Measurements from ENCODE around the gene GRIN2A.

The GRIN2A gene

DNA sequence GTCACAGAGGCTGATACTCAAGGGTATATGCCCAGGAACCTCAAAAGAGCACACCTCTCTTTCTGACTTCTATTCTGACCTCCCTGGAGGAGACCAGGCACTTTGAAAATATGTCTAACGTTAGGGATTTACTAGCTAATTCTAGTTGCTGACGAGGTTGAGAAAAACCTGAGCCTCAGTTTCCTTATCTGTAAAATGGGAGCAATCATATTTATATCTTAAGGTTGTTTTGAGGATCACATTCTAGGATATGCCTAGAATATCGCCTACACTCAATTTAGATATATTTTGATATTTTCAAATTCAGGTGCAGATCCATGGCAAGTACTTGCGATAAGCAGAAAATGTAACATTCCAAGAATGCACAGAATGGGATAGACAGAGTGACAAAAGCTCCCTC lies 425.8 kb downstream of the GRIN2A start:
- no peaks in the 10 kb centered on the region for H3K4me1 ChIP-seq (ENCODE audit: control insufficient read depth, insufficient read depth, low read length)
- H3K4me3 ChIP-seq (ENCODE audit: low read length in 2 of 2), result no peak overlapping the region
- H3K27me3 ChIP-seq (ENCODE audit: control insufficient read depth in 1 of 2, insufficient read depth in 2 of 2, low read length in 2 of 2), result no peaks in the 10 kb centered on the region
- no peaks in the 10 kb centered on the region for H3K9me3 ChIP-seq (ENCODE audit: control insufficient read depth in 2 of 2, low read length in 2 of 2)
- no peak overlapping the region for H3K9ac ChIP-seq (ENCODE audit: low read length in 2 of 2)
- no peaks in the 10 kb centered on the region for H3K36me3 ChIP-seq (ENCODE audit: control insufficient read depth in 2 of 2, insufficient read depth in 2 of 2, low read length in 2 of 2)
- H3K27ac ChIP-seq (ENCODE audit: low read length), result no peak overlapping the region

DNA sequence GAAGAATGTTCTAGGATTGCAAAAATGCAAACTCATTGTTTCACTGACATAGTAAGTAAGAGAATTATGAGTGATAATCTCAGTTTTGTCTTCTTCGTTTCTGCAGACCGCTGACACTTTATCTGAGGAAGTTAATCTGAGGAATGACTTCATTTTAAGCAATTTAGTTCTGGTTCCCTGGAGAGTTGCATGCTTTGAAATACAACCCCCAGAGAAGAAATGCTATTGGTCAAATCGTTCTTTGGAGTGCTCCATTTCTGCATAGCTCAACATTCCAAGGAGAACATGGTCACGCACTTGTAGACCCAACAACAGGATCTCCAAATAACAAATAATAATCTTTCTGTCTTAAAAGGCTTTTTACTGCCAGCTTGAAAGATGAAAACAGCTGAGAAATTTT lies 427.1 kb downstream of the GRIN2A start:
- Histone ChIP-seq H3K27ac (ENCODE audit: low read length) (no peak overlapping the region), H3K36me3 (ENCODE audit: control insufficient read depth in 2 of 2, insufficient read depth in 2 of 2, low read length in 2 of 2) (no peaks in the 10 kb centered on the region), H3K4me3 (ENCODE audit: low read length in 2 of 2) (no peak overlapping the region), H3K4me1 (ENCODE audit: control insufficient read depth, insufficient read depth, low read length) (no peaks in the 10 kb centered on the region), H3K27me3 (ENCODE audit: control insufficient read depth in 1 of 2, insufficient read depth in 2 of 2, low read length in 2 of 2) (no peaks in the 10 kb centered on the region), H3K9me3 (ENCODE audit: control insufficient read depth in 2 of 2, low read length in 2 of 2) (no peaks in the 10 kb centered on the region), H3K9ac (ENCODE audit: low read length in 2 of 2) (no peak overlapping the region)

DNA sequence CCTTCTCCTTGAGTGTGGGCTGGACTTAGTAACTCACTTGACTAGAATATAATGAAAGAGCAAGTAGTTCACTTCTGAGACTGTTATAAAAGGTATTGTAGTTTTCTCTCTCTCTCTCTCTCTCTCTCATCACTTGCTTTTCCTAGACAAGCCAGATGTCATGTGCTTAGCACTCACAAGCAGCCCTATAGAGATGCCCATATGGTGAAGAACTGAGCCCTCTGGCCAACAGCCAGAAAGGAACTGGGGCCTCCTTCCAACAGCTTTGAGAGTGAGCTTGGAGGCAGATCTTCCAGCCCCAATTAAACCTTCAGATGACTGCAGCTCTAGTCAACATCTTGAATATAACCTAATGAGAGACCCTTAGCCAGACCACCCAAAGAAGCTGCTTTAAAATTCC lies 440.5 kb downstream of the GRIN2A start:
- H3K27ac ChIP-seq (ENCODE audit: low read length), result no peak overlapping the region
- no peaks in the 10 kb centered on the region for H3K27me3 ChIP-seq (ENCODE audit: control insufficient read depth in 1 of 2, insufficient read depth in 2 of 2, low read length in 2 of 2)
- no peaks in the 10 kb centered on the region for H3K4me1 ChIP-seq (ENCODE audit: control insufficient read depth, insufficient read depth, low read length)
- no peaks in the 10 kb centered on the region for H3K36me3 ChIP-seq (ENCODE audit: control insufficient read depth in 2 of 2, insufficient read depth in 2 of 2, low read length in 2 of 2)
- H3K9me3 ChIP-seq (ENCODE audit: control insufficient read depth in 2 of 2, low read length in 2 of 2), result peaks cover 0 to 5% of the 10 kb centered on the region in 2 donors
- H3K9ac ChIP-seq (ENCODE audit: low read length in 2 of 2), result no peak overlapping the region
- H3K4me3 ChIP-seq (ENCODE audit: low read length in 2 of 2), result no peak overlapping the region

DNA sequence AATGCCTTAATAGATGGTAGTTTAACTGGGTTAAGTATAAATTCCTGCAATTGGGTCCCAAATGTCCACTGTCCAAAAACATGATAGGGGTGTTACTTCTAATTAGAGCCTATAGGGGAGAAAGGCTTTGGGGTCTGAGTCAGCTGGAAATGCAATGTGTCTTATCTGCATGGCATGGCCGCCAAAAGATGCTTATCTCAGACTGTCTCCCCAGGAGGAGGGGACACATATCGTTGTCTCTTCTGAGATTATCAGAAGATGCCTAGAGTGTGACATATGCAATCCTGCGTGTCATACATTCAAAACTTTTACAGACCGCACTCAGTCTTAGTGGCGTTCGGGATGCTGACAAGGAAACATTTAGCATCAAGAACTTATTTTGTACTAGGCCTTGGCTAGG lies 442.9 kb downstream of the GRIN2A start:
- Histone ChIP-seq H3K9me3 (ENCODE audit: control insufficient read depth in 2 of 2, low read length in 2 of 2) (peaks cover 0 to 5% of the 10 kb centered on the region in 2 donors), H3K27me3 (ENCODE audit: control insufficient read depth in 1 of 2, insufficient read depth in 2 of 2, low read length in 2 of 2) (no peaks in the 10 kb centered on the region), H3K4me1 (ENCODE audit: control insufficient read depth, insufficient read depth, low read length) (no peaks in the 10 kb centered on the region), H3K27ac (ENCODE audit: low read length) (no peak overlapping the region), H3K9ac (ENCODE audit: low read length in 2 of 2) (no peak overlapping the region), H3K36me3 (ENCODE audit: control insufficient read depth in 2 of 2, insufficient read depth in 2 of 2, low read length in 2 of 2) (no peaks in the 10 kb centered on the region), H3K4me3 (ENCODE audit: low read length in 2 of 2) (no peak overlapping the region)

DNA sequence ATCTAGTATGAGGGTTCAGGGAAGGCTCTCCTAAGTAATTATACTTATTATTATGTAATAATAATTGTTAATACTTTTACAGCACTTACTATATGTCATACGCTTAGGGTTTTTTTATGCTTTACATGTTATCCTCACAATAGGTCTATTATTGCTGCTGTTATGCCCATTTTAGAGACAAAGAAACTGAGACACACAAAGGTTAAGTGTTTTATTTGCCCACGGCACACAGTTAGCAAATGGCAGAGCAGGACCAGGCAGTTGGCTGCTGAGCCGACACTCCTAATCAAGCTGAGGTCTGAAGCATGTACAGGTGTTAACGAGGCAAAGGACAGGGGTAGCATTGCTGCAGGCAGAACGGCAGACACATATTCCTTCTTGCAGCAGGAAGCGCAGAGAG lies 443.5 kb downstream of the GRIN2A start:
- Histone ChIP-seq H3K27ac (ENCODE audit: low read length) (no peak overlapping the region), H3K4me1 (ENCODE audit: control insufficient read depth, insufficient read depth, low read length) (no peaks in the 10 kb centered on the region), H3K9me3 (ENCODE audit: control insufficient read depth in 2 of 2, low read length in 2 of 2) (peaks cover 0 to 5% of the 10 kb centered on the region in 2 donors), H3K4me3 (ENCODE audit: low read length in 2 of 2) (no peak overlapping the region), H3K9ac (ENCODE audit: low read length in 2 of 2) (no peak overlapping the region), H3K36me3 (ENCODE audit: control insufficient read depth in 2 of 2, insufficient read depth in 2 of 2, low read length in 2 of 2) (no peaks in the 10 kb centered on the region), H3K27me3 (ENCODE audit: control insufficient read depth in 1 of 2, insufficient read depth in 2 of 2, low read length in 2 of 2) (no peaks in the 10 kb centered on the region)

DNA sequence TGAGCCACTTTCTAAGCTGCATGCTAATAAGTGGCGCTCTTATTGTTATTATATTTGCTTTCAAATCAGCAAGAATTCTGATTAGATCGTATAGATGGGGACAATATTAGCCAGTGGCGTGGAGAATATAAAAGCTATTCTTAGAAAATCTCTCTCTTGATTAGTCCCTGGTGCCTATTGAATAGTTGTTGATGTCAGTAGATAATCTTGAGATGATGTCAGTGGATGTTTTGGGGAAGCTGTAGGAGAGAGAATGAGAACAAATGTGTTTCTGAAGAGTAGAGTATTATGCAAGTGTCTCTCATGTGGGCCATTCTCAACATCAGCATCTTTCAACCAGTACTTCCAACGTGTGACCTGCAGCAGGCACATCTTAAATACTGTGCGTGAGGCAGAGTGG lies 445.7 kb downstream of the GRIN2A start:
- Histone ChIP-seq H3K4me1 (ENCODE audit: control insufficient read depth, insufficient read depth, low read length) (no peaks in the 10 kb centered on the region), H3K27ac (ENCODE audit: low read length) (no peak overlapping the region), H3K4me3 (ENCODE audit: low read length in 2 of 2) (no peak overlapping the region), H3K36me3 (ENCODE audit: control insufficient read depth in 2 of 2, insufficient read depth in 2 of 2, low read length in 2 of 2) (no peaks in the 10 kb centered on the region), H3K9me3 (ENCODE audit: control insufficient read depth in 2 of 2, low read length in 2 of 2) (no peaks in the 10 kb centered on the region), H3K27me3 (ENCODE audit: control insufficient read depth in 1 of 2, insufficient read depth in 2 of 2, low read length in 2 of 2) (peaks cover 0 to 4% of the 10 kb centered on the region in 2 donors), H3K9ac (ENCODE audit: low read length in 2 of 2) (no peak overlapping the region)

DNA sequence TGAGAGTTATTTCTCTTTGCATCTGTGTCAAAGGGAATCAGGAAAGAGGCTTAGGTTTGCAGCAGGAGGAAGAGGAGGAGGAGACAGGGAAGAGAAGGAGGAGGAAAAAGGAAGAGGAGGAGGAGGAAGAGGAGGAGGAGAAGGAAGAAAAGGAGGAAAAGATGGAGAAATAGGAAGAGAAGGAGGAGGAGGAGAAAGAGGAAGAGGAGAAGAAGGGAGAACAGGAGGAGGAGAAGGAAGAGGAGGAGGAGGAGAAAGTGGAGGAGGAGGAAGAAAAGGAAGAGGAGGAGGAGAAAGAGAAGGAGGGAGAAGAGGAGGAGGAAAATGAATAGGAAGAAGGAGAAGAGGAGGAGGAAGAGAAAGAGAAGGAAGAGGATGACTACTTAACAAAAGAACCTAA lies 459.1 kb downstream of the GRIN2A start:
- Histone ChIP-seq H3K4me3 (ENCODE audit: low read length in 2 of 2) (no peak overlapping the region), H3K9me3 (ENCODE audit: control insufficient read depth in 2 of 2, low read length in 2 of 2) (no peaks in the 10 kb centered on the region), H3K27me3 (ENCODE audit: control insufficient read depth in 1 of 2, insufficient read depth in 2 of 2, low read length in 2 of 2) (no peaks in the 10 kb centered on the region), H3K4me1 (ENCODE audit: control insufficient read depth, insufficient read depth, low read length) (no peaks in the 10 kb centered on the region), H3K9ac (ENCODE audit: low read length in 2 of 2) (no peak overlapping the region), H3K27ac (ENCODE audit: low read length) (no peak overlapping the region), H3K36me3 (ENCODE audit: control insufficient read depth in 2 of 2, insufficient read depth in 2 of 2, low read length in 2 of 2) (no peaks in the 10 kb centered on the region)

DNA sequence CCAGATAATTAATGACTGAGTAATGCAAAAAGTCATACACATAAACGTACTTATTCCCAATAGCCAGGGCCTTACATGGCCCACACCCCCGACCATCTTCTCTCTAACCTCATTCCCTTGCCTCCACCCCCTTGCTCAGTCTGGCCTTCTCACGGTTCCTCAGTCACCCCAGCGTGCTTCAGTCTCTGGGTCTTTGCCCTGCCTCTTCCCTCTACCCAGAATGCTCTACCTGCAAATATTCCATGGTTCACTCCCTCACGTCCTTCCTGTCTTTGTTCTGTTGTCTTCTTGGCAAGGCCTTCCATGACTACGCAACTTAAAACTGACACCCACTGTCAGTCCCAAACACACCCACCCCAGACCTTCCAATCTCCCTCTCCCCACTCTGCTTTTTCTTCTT lies 468.3 kb downstream of the GRIN2A start:
- H3K36me3 ChIP-seq (ENCODE audit: control insufficient read depth in 2 of 2, insufficient read depth in 2 of 2, low read length in 2 of 2), result no peaks in the 10 kb centered on the region
- H3K4me3 ChIP-seq (ENCODE audit: low read length in 2 of 2), result no peak overlapping the region
- no peak overlapping the region for H3K9ac ChIP-seq (ENCODE audit: low read length in 2 of 2)
- no peaks in the 10 kb centered on the region for H3K27me3 ChIP-seq (ENCODE audit: control insufficient read depth in 1 of 2, insufficient read depth in 2 of 2, low read length in 2 of 2)
- no peak overlapping the region for H3K27ac ChIP-seq (ENCODE audit: low read length)
- no peaks in the 10 kb centered on the region for H3K4me1 ChIP-seq (ENCODE audit: control insufficient read depth, insufficient read depth, low read length)
- H3K9me3 ChIP-seq (ENCODE audit: control insufficient read depth in 2 of 2, low read length in 2 of 2), result no peaks in the 10 kb centered on the region

DNA sequence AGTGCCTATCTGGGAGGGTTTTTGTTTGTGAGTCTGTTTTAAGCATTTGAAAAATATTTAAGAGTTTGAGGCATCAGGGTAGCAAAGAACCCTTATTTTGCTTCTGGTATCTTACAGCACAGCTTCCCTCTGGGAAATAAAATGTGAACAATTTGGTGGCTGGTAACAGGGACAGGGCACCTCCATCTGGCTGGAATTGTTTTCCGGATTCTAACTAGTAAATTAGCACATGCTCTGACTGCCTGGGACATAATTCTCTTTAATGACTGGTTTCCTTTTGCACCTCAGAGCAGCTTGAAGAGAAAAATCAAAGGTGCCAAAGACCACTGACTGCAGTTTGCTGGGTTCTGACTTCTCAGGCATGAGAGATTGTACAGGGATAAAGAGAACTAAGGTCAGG lies 469.1 kb downstream of the GRIN2A start:
- H3K27me3 ChIP-seq (ENCODE audit: control insufficient read depth in 1 of 2, insufficient read depth in 2 of 2, low read length in 2 of 2), result no peaks in the 10 kb centered on the region
- H3K36me3 ChIP-seq (ENCODE audit: control insufficient read depth in 2 of 2, insufficient read depth in 2 of 2, low read length in 2 of 2), result no peaks in the 10 kb centered on the region
- peaks cover 2% of the 10 kb centered on the region for H3K4me1 ChIP-seq (ENCODE audit: control insufficient read depth, insufficient read depth, low read length)
- H3K4me3 ChIP-seq (ENCODE audit: low read length in 2 of 2), result no peak overlapping the region
- H3K9ac ChIP-seq (ENCODE audit: low read length in 2 of 2), result no peak overlapping the region
- H3K27ac ChIP-seq (ENCODE audit: low read length), result no peak overlapping the region
- H3K9me3 ChIP-seq (ENCODE audit: control insufficient read depth in 2 of 2, low read length in 2 of 2), result no peaks in the 10 kb centered on the region

DNA sequence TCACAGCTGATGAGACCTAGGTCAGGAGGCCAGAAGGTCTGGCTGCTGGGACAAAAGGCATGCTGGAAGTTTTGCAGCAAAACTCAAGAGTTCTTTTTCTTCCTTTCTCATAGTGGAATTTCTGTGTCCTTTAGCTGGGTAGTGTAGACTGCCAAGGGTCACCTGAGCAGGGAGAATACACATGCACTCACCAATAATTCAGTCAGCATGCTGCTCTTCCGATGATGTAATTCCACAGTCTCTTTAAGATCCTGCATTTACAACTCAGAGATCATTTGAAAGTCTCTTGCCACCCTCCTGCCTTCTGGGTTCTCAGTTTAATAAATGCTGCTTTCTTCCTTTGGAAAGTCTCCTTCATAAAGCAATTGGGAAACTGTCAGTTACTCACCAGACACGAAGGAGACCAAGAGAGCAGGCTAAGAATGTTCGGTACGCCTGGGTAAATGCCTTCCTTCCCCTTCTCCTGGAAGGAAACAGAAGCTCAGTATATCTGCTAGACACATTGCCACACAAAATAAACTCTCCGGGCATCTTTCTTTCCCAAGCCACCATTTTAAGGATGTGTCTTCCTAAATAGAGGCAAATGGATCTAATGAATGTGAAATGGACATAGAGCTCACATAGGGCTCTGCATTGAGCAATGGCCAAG lies 473.1 kb downstream of the GRIN2A start:
- H3K9me3 ChIP-seq (ENCODE audit: control insufficient read depth in 2 of 2, low read length in 2 of 2), result no peaks in the 10 kb centered on the region

DNA sequence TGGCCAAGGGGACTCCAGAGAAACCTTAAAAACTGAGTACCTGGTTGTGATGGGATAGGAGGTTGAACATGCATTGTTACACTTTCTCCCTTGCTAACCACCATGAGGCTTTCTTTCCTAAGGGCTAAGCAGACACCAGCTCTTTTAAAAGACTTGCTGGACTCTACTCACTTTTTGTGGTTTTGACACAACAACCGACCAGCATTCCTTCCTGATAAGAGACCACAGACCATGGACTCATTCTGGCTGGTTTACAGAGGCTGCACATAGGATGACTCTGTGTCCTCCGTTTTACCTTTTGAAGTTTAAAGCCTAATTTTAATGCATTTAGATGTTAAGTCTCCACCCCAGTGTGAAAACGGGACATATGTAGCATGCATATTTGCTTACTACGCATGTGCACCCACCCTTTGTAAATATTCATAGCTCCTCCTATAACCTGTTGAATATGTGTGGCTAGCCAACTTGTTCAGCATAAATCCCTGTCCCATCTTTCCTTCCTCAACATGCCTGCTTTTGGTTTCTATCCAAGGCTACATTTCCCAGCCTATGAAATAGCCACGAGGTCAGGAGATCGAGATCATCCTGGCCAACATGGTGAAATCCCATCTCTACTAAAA lies 475.9 kb downstream of the GRIN2A start:
- Histone ChIP-seq H3K9ac (ENCODE audit: low read length in 2 of 2) (no peak overlapping the region), H3K4me3 (ENCODE audit: low read length in 2 of 2) (no peak overlapping the region), H3K4me1 (ENCODE audit: control insufficient read depth, insufficient read depth, low read length) (peaks cover 2% of the 10 kb centered on the region), H3K27ac (ENCODE audit: low read length) (no peak overlapping the region), H3K36me3 (ENCODE audit: control insufficient read depth in 2 of 2, insufficient read depth in 2 of 2, low read length in 2 of 2) (no peaks in the 10 kb centered on the region), H3K9me3 (ENCODE audit: control insufficient read depth in 2 of 2, low read length in 2 of 2) (no peaks in the 10 kb centered on the region), H3K27me3 (ENCODE audit: control insufficient read depth in 1 of 2, insufficient read depth in 2 of 2, low read length in 2 of 2) (peaks cover 0 to 3% of the 10 kb centered on the region in 2 donors)

More for the DNA sequence above, 473.1 kb downstream of the GRIN2A start:
- Histone ChIP-seq H3K4me3 (ENCODE audit: low read length in 2 of 2) (no peak overlapping the region), H3K27ac (ENCODE audit: low read length) (no peak overlapping the region), H3K9ac (ENCODE audit: low read length in 2 of 2) (no peak overlapping the region), H3K36me3 (ENCODE audit: control insufficient read depth in 2 of 2, insufficient read depth in 2 of 2, low read length in 2 of 2) (no peaks in the 10 kb centered on the region), H3K27me3 (ENCODE audit: control insufficient read depth in 1 of 2, insufficient read depth in 2 of 2, low read length in 2 of 2) (no peaks in the 10 kb centered on the region), H3K4me1 (ENCODE audit: control insufficient read depth, insufficient read depth, low read length) (peaks cover 2% of the 10 kb centered on the region)

All from stomach smooth muscle (tissue), 2 donors.